Stimulated activated CD4-positive, alpha-beta T cell treated with anti-CD3 and anti-CD28 coated beads, TNF-alpha, amount 100 ng/mL, for 24 hours (primary cell): Measurements from ENCODE around the gene ENOX2.
A peak's percentile ranks its signal among the peaks of the same experiment; 100 is the strongest.
"Not testable (repeated sequence)": the region's sequence is repeated elsewhere in the genome, so short reads cannot be mapped to it uniquely, and the experiment has no call there.

Experiments
- DNase-seq, 3 experiments: peaks; one replicate each; pipeline ENCODE4 v3.0.0-alpha.2; 2020; ENCODE audit warnings: low read depth in 3 of 3

Gene ENOX2

DNA sequence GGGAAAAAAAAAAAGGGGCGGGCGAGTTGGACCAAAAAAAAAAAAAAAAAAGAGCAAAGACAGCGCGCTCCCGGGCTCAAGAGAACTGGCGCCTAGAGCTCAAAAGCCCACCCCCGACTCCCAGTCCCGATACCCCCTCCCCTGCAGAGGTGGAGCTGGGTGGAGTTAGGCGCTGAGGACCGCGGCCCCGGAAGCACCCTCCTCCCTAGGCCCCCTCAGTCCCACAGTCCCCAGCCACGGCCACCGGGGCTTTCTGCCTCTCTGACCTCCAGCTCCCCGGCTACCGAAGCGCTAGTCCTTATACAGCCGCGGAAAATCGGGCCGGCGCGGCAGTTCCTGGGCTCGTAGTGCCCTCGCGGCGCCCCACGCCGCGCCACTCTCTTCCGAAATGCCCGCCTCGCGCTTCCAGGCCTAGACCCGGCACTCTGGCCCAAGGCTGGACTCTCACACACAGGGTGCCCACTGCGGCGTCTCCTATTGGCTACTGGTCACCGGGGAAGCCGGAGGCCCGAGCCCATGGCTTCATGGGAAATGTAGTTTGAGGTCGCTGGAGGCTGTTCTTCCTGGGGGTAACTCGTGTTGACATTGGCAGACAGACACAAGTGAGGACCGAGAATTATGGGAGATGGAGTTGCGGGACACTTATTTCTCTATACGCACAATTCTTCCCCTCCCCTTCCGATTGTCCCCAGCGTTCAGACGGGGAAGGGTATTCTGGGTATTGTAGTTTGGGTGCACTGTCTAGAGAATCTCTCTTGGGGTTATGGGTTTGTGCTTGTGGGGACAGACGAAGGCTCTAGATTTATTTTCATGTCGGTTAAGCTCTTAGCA, at the start of gene ENOX2:
Gene ENOX2, minus strand, starts transcription at position 427 of the 831 bp plus-strand sequence. CDS start 199,993 bp downstream, outside the sequence.
- DNase-seq = peak; percentile 60 to 74 (median 70)

- DNase-seq = no peak
Observed at GRCh38 chrX:130952266-130953043, 49.4 kb upstream of the ENOX2 start.

DNA sequence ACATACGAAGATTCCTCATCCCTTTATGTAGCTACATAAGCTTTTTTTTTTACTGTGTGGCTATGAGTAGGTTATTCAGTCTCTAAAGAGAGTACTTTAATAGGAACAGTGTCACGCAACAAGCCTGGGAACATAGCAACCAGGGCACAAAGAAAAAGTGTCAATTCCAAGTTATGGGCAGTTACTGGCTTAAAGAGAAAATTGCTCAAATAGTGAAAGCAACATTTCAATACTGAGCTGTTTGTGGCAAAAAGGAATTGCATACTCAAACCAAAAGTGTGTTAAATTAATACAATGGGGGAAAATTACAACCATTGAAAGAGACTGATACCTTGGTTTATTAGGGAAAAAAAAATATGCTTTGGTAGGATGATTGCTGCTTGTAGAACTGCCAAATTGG, 41.2 kb upstream of the ENOX2 start:
- DNase-seq = no peak

DNA sequence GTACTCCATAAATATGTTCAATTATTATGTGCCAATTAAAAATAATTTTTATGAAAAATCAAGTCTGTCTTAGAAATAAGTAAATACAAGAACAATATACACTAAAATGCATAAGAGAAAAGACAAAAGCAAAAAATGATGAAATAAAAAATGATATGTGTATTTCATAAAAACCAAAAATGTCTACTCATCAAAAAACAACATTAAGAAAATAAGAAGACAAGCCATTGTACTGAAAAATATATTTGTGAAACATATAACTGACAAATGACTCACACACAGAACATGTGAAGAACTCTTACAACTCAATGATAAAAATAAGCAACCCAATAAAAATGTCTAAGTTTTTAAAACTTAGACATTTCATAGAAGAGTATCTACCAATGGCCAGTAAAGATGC, 34.1 kb upstream of the ENOX2 start:
- no peak for DNase-seq

DNA sequence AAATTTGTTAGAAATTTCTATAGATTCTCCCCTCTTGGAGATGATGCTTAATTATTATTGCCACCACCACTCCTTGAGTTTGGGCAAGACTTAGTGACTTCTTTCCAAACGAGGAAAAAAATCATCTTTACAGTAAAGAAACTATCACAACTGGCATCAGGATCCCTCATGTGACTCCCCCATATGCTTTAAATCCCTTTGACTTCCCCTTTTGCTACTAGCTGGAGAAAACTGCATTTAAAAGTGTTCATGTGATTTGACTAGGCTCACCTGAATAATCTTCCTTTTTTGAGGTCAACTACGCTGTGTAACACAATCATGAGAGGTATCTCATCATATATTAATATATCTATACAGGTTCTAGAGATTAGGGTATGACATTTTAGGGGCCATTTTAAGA, 30.3 kb upstream of the ENOX2 start:
- no peak for DNase-seq

DNA sequence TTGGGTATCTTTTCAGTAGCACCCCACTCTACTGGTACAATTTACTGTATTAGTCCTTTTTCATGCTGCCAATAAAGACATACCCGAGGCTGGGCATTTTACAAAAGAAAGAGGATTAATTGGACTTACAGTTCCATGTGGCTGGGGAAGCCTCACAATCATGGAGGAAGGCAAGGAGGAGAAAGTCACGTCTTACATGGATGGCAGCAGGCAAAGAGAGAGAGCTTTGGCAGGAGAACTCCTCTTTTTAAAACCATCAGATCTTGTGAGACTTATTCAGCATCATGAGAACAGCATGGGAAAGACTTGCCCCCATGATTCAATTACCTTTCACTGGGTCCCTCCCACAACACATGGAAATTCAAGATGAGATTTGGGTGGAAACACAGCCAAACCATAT, 17.4 kb upstream of the ENOX2 start:
- not testable (repeated sequence) for DNase-seq

DNA sequence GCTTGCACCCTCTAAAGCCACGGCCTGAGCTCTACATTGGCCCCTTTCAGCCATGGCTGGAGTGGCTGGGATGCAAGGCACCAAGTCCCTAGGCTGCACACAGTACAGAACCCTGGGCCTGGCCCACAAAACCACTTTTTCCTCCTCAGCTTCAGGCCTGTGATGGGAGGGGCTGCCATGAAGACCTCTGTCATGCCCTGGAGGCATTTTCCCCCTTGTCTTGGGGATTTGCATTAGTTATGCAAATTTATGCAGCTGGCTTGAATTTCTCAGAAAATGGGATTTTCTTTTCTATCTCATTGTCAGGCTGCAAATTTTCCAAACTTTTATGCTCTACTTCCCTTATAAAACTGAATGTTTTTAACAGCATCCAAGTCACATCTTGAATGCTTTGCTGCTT, 16.7 kb upstream of the ENOX2 start:
- not testable (repeated sequence) for DNase-seq

- not testable (repeated sequence) for DNase-seq
Observed at GRCh38 chrX:130918498-130918897, 15.5 kb upstream of the ENOX2 start.

DNA sequence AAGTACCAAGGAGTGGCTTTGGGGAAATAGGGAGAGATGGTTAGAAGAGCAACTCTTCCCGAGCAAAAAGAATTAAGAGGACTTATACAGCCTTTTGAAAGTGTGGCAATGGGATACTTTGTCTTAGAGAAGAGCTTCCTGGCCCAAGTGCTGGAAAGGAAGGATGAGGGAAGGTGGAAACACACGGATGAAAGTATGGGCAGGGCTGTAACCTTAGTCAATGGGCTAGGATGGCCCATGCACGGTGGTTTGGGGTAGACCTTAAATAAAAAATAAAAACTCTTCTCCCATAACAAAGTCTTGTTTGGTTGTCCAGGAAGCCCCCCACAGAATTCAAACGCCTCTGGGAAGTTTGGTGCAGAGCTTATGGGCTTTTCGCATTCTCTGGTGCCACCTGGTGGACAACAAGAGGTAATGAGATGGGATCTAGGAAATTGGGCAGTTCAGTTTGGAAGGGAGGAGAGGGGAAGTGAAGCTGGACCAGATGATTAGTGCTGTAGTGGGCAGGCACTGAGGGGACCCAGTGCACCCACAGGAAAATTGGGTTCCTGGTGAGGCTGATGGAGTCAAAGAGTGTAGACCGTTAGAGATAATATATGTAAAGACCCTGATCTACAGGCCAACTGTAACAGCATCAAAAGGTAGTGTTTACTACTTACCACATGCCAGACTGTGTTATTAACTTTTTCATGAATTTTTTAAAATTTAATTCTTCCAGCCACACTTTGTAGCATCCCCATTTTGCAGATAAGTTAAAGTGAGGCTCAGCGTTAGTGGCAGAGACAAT, 13.8 kb upstream of the ENOX2 start:
- peak; percentile 1 to 5 (median 2) for DNase-seq

DNA sequence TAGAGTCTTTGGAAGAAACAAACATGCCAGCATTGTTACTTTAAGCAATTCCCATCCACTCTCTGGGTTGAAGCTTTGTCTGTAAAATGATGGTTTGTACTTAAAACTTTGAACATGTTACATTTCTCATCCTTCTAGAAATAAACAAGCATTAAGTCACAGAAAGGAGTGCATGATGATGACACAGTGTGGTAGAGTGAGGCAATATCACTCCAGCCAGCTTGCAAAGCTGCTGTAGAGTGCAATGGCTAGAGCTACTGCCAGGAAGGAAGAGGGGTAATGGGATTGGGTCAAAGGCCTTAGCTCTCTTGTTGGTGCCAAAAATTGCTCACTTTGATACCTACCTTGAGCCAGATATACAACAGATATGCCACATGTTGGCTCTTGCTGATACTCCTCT, 12.3 kb upstream of the ENOX2 start:
- DNase-seq = no peak

GRCh38 chrX:130909469-130910136, 6.6 kb upstream of the ENOX2 start:
- no peak for DNase-seq

- no peak for DNase-seq
Observed at GRCh38 chrX:130906776-130907175, 3.8 kb upstream of the ENOX2 start.

GRCh38 chrX:130902446-130902782, 595 bp downstream of the ENOX2 start:
- no peak for DNase-seq

GRCh38 chrX:130896802-130897501, 6.1 kb downstream of the ENOX2 start:
- DNase-seq = no peak

DNA sequence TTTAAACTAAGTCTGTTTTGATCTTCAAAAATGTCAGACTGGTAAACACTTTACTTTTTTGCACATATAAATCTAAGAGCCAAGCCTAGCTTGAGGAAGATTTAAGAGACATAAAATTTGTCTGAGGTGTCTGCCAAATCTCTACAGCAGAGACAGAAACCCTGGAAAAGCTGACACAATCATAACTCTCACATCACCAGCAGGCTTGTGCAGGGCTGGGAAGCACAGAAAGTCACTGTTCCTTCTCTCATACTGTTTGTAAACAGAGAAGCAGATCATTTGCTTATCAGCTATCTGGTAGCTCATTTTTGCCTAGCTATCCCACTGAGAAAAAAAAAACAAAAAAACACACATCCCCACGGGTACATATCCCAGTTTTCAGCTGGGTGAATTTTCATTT, 7.0 kb downstream of the ENOX2 start:
- no peak for DNase-seq

DNA sequence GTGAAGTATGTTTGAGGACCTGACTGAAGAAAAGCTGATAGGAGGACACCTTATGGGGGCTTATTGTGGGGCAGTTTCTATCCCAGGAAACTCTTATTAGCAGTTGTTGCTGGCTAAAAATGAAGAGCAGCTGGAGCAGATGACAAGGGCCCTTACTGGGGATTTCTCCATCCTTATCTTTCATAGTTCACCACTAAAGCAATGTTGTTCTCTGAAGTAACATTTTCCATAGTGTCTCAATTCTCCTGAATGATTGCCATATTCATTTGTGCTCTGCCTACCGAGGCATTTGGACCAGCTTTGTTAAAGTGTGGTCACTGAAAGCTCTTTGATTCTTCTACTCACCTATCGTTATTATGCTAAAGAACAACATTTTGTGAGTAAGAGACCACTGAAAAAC, 7.7 kb downstream of the ENOX2 start:
- DNase-seq = no peak

DNA sequence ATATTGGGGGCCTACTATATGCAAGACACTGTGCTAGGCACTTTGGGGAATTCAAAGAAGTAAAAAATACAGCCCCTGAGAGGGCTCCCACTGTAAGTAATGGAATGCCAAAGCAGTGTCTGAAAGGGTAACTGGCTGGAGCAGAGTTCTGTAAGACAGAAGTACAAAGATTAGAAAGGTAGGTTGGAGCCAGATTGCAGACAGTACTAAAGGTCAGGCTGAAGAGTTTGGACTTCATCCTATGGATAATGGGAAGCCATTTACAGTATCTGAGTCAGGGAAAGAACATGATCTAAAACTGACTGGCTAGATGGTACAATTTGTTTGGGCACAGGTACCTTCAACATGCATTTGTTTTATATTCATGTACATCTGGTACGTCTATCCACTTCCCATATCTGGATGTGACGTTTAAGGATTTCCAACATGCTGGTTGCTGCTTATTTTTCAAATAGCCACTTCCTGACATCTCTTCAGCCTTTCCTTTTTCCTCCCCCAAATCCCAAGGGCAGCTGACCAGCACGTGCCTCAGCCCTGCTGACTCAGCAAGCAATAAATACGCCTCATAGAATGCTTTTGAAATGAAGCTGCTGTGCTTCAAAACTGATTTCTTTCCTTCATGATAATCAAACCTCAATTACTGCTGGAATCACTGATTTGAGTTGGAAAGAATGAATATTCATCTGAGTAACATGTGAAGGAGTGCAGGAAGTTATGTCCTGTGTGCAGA, 9.5 kb downstream of the ENOX2 start:
- no peak for DNase-seq

DNA sequence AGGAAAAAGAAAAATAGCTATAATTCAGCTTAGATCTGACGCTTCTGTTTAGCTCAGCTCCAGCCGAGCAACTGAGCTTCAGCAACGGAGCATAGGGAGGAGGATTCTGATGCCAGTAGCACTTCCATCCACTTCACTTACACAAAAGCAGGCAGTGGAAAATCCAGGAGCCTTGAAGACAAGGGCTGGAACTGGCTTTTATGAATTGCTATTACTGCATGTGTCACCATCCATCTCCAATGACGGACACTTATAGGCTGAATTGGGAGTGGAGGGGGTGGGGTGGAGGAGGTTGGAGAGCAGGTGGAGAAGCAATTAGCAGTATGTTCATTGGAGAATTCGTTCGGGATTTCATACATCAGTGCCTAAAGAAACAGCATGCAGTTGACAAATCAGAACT, 15.6 kb downstream of the ENOX2 start:
- DNase-seq = no peak

GRCh38 chrX:130885996-130886395, 17.0 kb downstream of the ENOX2 start:
- DNase-seq = no peak

- DNase-seq = no peak
Observed at GRCh38 chrX:130885508-130885907, 17.5 kb downstream of the ENOX2 start.
